ENCODE data around the gene ANKRD33B.

- TF ChIP-seq EZH2 (IDR thresholded peaks at IDR 0.05; ENCODE audit: insufficient read depth, poor library complexity, severe bottlenecking) (no peak), EZH2phosphoT487 (IDR thresholded peaks at IDR 0.05; ENCODE audit: insufficient read depth, low read depth) (no peak)
These were observed 20.0 kb downstream of the ANKRD33B start for GRCh38 chr5:10583663-10584572.
